Spleen (tissue), 7 donors: ENCODE results near the gene CCDC39.

ENCODE experiments used
- CTCF ChIP-seq, 11 experiments: fragments of 200-600 bp in 7 of 11; fragments of 450-650 bp in 4 of 11; sonication (generic) in 4 of 11; IDR thresholded peaks in 8 of 11; conservative IDR thresholded peaks in 3 of 11; 1 replicate in 7 of 11; 2 replicates in 4 of 11; pipeline versions ENCODE4 v1.4.0 to v1.8.0; 2016 to 2021; ENCODE audit warnings: antibody characterized with exemption in 11 of 11, inconsistent platforms in 4 of 11, mild to moderate bottlenecking in 1 of 11
- POLR2AphosphoS5 ChIP-seq, 3 donors: sonication (generic); formaldehyde crosslinking; IDR thresholded peaks; one replicate each; pipeline ENCODE4 v1.5.1; 2017; ENCODE audit warnings: antibody characterized with exemption in 3 of 3
- donor health status: DM: no; HTN: no; CAD: no; lungs with moderate emphysema.
- donor health status: DM: no; HTN: no; CAD: no.
- donor health status: DM: no; HTN: no; CAD: no.

GRCh38 chr3:180656406-180656805 is 22.9 kb downstream of the CCDC39 start:
- TF ChIP-seq POLR2AphosphoS5 (IDR thresholded peaks at IDR 0.05), result no peak
- no peak for TF ChIP-seq CTCF (IDR thresholded peaks at IDR 0.05 in 8 of 11, conservative IDR thresholded peaks at IDR 0.05 in 3 of 11)
